ENCODE data around the gene AP2M1.

The AP2M1 gene

DNA sequence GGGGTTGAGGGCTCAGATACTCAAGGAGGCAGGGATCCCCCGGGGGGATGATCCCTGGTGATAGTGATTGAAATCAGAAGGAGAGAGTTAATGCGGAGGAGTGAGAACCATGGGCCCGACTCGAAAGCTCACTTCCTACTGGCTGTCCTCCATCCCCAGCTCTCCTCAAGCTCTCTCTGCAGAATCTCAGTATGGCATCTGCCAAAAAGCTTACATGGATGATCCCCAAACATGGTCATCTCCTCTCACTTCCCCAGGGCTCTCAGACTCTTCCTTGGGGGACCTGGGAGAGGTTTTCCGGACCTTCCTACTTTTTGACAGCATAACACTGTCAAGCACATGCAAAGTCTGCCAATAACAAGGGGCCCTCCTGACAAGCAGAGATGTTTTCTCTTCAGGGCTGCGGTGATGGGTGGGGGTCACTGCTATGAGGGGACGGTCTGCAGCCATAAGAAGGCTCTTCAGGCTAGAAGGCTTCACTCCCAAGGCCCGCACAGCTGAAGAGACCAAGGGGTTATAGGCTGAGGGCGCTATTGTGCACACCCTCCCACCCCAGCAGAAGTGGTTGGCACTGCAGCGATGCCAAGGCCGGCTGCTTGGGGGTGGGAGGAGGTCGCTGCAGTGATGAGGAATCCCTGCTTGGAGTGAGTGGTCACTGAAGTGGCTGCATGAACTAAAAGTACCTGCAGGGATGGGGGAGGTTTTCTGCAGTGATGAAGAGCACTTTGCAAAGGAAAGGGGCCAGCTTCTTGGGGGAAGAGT, 53.9 kb downstream of the AP2M1 start:
- no peak for DNase-seq (ENCODE audit: low read depth)

DNA sequence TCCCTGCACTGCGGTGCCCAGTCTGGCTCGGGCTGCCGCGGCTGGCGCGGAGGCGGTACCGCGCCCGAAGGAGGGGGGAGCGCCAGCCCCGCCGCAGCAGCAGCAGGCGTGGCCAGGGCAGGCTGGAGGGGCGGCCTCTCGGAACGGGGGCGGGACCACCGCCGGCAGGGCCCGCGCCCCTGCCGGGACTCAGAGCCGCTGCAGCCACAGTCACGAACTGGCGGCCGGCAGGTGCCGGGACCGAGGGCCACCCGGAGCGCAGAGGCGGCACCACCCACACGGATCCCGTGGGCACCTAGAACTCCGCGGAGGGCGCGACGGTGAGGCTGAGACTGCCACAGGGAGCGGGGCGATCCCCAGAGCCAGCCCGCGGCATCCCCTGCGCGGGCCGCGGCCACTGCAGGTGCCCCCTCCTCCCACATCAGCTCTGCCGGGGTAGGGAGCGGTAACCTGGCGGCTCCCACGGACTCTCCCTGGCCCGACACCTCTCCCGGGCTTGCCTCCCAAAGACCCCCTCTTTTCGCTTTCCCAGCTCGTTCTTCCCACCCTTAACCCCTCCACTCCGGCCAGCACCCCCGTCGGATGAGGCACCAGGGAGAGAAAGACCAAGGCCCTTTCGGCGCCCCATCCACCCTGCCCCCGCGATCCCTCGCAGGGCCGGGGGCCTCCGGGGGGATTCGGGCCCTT, 54.9 kb downstream of the AP2M1 start, which contains the start of gene VWA5B2:
TSS of gene VWA5B2 (plus strand) at position 192 of the 687 bp plus-strand sequence. CDS start 944 bp downstream, outside the sequence.
- DNase-seq (ENCODE audit: low read depth), result no peak

DNA sequence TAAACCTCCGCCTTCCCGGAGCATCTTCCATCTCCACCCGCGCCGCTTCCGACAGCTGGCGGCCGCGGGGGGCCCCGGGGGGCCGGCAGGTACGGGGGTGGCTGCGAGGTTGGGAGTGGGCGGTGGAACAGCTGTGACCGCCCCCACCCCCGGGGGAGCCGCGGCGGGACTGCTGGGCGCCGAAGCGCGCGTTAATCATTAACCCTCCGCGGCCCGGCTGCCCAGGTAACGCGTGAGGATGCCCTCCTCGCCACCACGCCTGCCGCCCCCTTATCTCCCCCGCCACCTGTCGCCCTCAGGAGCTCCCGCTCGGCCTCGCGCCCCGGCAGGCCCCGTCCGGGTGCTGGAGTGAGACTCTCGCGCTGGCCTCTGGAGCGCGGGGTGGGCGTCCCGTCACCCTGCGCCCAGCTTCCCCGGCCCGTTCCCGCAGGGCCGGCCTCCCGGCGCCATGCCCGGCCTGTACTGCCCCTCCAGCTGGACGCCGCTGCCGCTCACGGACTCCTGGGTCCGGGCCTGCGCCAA, 55.5 kb downstream of the AP2M1 start:
- no peak for DNase-seq (ENCODE audit: low read depth)

DNA sequence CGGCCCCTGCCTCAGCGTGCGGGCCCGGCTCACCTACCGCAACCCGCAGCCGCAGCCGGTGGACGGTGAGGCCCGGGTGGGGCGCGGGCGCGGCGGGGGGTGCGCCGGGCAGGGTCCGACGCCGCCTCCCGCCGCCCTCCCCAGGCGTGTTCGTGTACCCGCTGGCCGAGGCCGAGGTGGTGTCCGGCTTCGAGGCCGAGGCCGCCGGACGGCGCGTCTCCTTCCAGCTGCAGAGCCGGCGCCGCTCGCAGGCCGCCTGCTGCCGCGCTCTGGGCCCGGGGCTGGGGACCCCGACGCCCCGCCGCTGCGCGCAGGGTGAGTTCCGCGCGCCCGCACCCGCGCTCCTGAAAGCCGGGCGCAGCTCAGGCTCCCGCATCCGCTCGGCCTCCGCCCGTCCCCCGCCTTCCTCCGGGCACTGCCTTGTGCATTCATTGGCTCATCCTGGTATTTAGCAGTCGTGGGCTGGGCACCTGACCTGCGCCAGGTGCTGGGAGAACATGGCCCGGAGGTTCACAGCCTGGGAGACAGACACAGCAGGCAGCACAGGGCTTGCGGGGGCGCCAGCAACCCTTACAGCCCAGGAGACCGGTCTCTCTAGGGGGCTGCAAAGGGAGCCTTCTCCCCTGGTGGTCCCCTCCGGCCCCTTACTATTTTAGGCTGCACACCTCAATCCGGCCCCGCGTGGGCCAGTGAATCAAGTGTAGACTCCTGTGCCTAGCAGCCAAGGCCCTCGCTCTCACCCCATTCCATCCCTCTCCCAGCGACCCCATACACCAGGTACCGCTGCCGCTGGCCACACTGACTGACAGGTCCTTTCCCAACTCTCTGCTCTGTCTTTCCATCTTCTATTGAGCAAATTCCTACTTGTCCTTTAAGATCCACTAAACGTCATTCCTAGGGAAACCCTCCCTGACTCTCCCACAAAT, 56.2 kb downstream of the AP2M1 start:
- DNase-seq (ENCODE audit: low read depth), result no peak

DNA sequence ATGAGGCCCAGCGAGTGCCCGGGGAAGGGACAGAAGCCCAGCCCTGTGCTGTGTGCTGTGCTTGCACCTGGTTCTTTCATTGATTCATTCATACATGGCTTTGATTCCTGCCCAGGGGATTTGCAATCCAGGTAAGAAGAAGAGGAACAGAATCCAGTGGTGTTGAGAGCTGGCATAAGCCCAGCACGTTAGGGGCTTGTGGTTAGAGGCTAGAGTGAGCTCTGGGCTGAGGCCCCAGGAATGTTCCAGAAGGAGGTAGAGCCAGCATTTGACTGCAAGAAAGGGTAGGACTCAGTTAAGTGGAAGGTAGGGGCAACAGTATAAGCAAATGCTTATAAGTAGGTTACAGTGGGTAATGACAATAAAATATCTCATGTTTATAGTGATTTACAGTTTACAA, 57.0 kb downstream of the AP2M1 start:
- no peak for DNase-seq (ENCODE audit: low read depth)

DNA sequence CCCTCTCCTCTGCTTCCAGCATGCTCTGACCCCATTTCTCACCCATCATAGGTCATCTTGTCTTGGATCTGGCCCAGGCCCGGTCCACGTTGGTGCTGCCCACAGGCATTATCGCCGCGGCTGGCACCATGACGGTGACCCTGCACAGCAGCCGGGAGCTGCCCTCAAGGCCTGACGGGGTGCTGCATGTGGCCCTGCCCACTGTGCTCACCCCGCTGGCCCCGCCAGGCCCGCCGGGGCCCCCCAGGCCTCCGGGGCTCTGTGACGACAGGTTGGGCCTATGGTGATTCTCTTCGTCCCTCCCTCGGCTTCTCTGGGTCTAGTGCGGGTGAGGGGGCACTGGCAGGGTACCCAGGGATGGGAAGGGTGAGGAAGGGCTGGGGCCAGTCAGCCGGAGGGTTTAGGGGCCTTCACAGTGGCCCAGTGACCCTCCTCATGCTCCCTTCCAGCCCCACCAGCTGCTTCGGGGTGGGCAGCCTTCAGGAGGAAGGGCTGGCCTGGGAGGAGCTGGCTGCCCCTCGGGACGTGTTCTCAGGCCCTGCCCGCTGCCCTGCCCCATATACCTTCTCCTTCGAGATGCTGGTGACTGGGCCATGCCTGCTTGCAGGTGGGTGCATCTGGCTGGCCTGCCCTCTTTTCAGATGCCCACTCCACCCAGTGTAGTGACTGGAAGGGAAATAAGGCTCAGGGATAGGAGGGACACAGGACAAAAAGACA, 58.6 kb downstream of the AP2M1 start:
- no peak for DNase-seq (ENCODE audit: low read depth)
